K562 (cell line): ENCODE measurements around the gene ADK. TPM values are rescaled to one million over a fixed set of nuclear protein-coding genes. Genes with fewer than 3 reads are reported as not detected.

Experiments
- ATAC-seq: fragments of 200-7000 bp; cut with Tn5 transposase; 3 replicates; pipeline ENCODE4 v1.9.1; 2020; ENCODE audit warnings: moderate library complexity
- BruUV-seq: library from RNA; stranded (reverse); fragments of 400-500 nt; replicated peaks from 2 replicates; lab custom pipeline; 2021; lab: Mats Ljungman, UMichigan
- CTCF ChIA-PET: fragments of 300-600 bp; formaldehyde crosslinking; extraction: SDS; loops from one replicate; lab custom pipeline; 2021; ENCODE audit warnings: low intra/inter-chr PET ratio; lab: Yijun Ruan, JAX
- POLR2A ChIA-PET: fragments of 300-600, 350-650 bp; sonication (Branson Sonifier 250); formaldehyde crosslinking; extraction: SDS; loops from one replicate; lab custom pipeline; 2021; ENCODE audit warnings: antibody characterized with exemption, inconsistent platforms; lab: Yijun Ruan, JAX
- DNase-seq, 4 experiments: peaks; one replicate each; pipeline versions ENCODE4 v3.0.0 to v3.0.0-alpha.2; 2011 to 2018; ENCODE audit warnings: low spot score in 3 of 4, mixed read lengths in 3 of 4; ENCODE audit errors: extremely low read depth in 1 of 4
- FAIRE-seq: peaks from 2 replicates; lab custom pipeline; 2011; peaks lifted over from hg19 to GRCh38; lab: Jason Lieb, UNC
- H2AFZ ChIP-seq: 2 replicates; pipeline ENCODE4 v1.6.0; 2011; ENCODE audit warnings: low read depth, low read length, control low read depth, inconsistent platforms
- H3K27ac ChIP-seq: fragments of 200-600 bp; 3 replicates; pipeline ENCODE4 v1.8.0; 2011; ENCODE audit warnings: low read depth, mild to moderate bottlenecking, control low read depth, inconsistent platforms, low read length, moderate library complexity, mixed read lengths; ENCODE audit errors: extremely low read depth
- H3K27me3 ChIP-seq, 2 experiments: fragments of 300-600 bp in 1 of 2; 2 replicates in 1 of 2; 3 replicates in 1 of 2; pipeline versions ENCODE4 v1.6.0 to v1.8.0; 2011; ENCODE audit warnings: inconsistent platforms in 2 of 2, low read length in 2 of 2, mild to moderate bottlenecking in 1 of 2, mixed read lengths in 1 of 2, moderate library complexity in 1 of 2; ENCODE audit not compliant: control insufficient read depth in 2 of 2, insufficient read depth in 2 of 2
- H3K36me3 ChIP-seq: fragments of 300-600 bp; 3 replicates; pipeline ENCODE4 v1.8.0; 2011; ENCODE audit warnings: mild to moderate bottlenecking, low read length, inconsistent platforms; ENCODE audit not compliant: control insufficient read depth, insufficient read depth
- H3K4me1 ChIP-seq, 2 experiments: fragments of 200-600 bp in 1 of 2; replicated peaks in 1 of 2; 2 replicates in 1 of 2; 3 replicates in 1 of 2; pipeline versions ENCODE4 v1.5.1 to v1.8.0; 2011; ENCODE audit warnings: inconsistent platforms in 2 of 2, low read length in 2 of 2, mild to moderate bottlenecking in 1 of 2, mixed read lengths in 1 of 2, moderate library complexity in 1 of 2; ENCODE audit not compliant: control insufficient read depth in 2 of 2, insufficient read depth in 2 of 2
- H3K4me2 ChIP-seq: 2 replicates; pipeline ENCODE4 v1.6.1; 2011; ENCODE audit warnings: low read length, control low read depth, inconsistent platforms, mixed read lengths; ENCODE audit not compliant: insufficient read depth
- H3K4me3 ChIP-seq: fragments of 200-600 bp; sonication (generic), shearing (Covaris generic); 2 replicates; pipeline ENCODE4 v1.5.1; 2016; ENCODE audit warnings: control low read depth, inconsistent platforms
- H3K79me2 ChIP-seq: fragments of 200-600 bp; 3 replicates; pipeline ENCODE4 v1.8.0; 2011; ENCODE audit warnings: low read length, inconsistent platforms; ENCODE audit not compliant: control insufficient read depth, insufficient read depth
- H3K9ac ChIP-seq, 2 experiments: 2 replicates each; pipeline versions ENCODE4 v1.6.0 to v1.6.1; 2011; ENCODE audit warnings: low read depth in 2 of 2, low read length in 2 of 2, control low read depth in 1 of 2, inconsistent platforms in 1 of 2, mild to moderate bottlenecking in 1 of 2, mixed read lengths in 1 of 2; ENCODE audit not compliant: insufficient read depth in 1 of 2
- H3K9me1 ChIP-seq: one replicate; pipeline ENCODE4 v1.6.0; 2011; ENCODE audit warnings: inconsistent platforms, mild to moderate bottlenecking, low read length, moderate library complexity; ENCODE audit not compliant: control insufficient read depth, insufficient read depth
- H3K9me3 ChIP-seq: replicated peaks from 2 replicates; pipeline ENCODE4 v1.5.1; 2011; ENCODE audit warnings: low read depth, low read length, inconsistent platforms; ENCODE audit not compliant: control insufficient read depth, insufficient read depth
- H4K20me1 ChIP-seq: replicated peaks from 2 replicates; pipeline ENCODE4 v1.6.1; 2011; ENCODE audit warnings: low read length, inconsistent platforms, mixed read lengths; ENCODE audit not compliant: control insufficient read depth, insufficient read depth
- ARHGAP35 ChIP-seq: fragments of 450-650 bp; IDR thresholded peaks from 2 replicates; pipeline ENCODE4 v1.6.1; 2018; ENCODE audit not compliant: partially characterized antibody
- CEBPB ChIP-seq: fragments of 450-650 bp; IDR thresholded peaks from 2 replicates; pipeline ENCODE4 v1.6.1; 2016; ENCODE audit warnings: missing genetic modification characterization, missing compliant biosample characterization
- DPF2 ChIP-seq: fragments of 450-650 bp; IDR thresholded peaks from 2 replicates; pipeline ENCODE4 v1.6.1; 2016
- EZH2 ChIP-seq: IDR thresholded peaks from 2 replicates; pipeline ENCODE4 v1.6.1; 2012; ENCODE audit warnings: low read depth, mild to moderate bottlenecking, inconsistent platforms, low read length, borderline replicate concordance
- HOXB6 ChIP-seq: fragments of 250-450 bp; sonication (Bioruptor Pico); IDR thresholded peaks from 2 replicates; pipeline ENCODE4 v1.5.1; 2022; ENCODE audit warnings: mild to moderate bottlenecking, borderline replicate concordance
- KLF16 ChIP-seq: IDR thresholded peaks from 2 replicates; pipeline ENCODE4 v1.6.1; 2016; ENCODE audit warnings: antibody characterized with exemption
- MYBL2 ChIP-seq, 2 experiments: fragments of 450-650 bp in 1 of 2; sonication (generic) in 1 of 2; formaldehyde crosslinking in 1 of 2; IDR thresholded peaks; 2 replicates each; pipeline versions ENCODE4 v1.6.1 to v1.8.1; 2017 to 2022; ENCODE audit warnings: borderline replicate concordance in 1 of 2, inconsistent platforms in 1 of 2, low read depth in 1 of 2, mild to moderate bottlenecking in 1 of 2, missing genetic modification reagents in 1 of 2, moderate library complexity in 1 of 2
- RHOXF2B ChIP-seq: fragments of 250-450 bp; sonication (Bioruptor Pico); conservative IDR thresholded peaks from 2 replicates; pipeline ENCODE4 v1.5.1; 2021
- SMAD1 ChIP-seq: fragments of 150-350 bp; IDR thresholded peaks from 2 replicates; pipeline ENCODE4 v1.6.1; 2014; ENCODE audit warnings: low read length, low read depth; ENCODE audit not compliant: partially characterized antibody
- SMC3 ChIP-seq: conservative IDR thresholded peaks from 2 replicates; pipeline ENCODE4 v1.6.1; 2011; ENCODE audit warnings: low read depth, low read length, improper control_type of control experiment; ENCODE audit not compliant: insufficient read depth
- ZNF57 ChIP-seq: fragments of 450-650 bp; formaldehyde crosslinking; IDR thresholded peaks from 2 replicates; pipeline ENCODE4 v1.4.0; 2020; ENCODE audit warnings: mild to moderate bottlenecking, moderate library complexity
- ZNF583 ChIP-seq: fragments of 250-450 bp; sonication (Bioruptor Pico); IDR thresholded peaks from 2 replicates; pipeline ENCODE4 v1.4.0; 2020
- WGBS: fragments of 100-300 bp; shearing (Covaris generic); methylation state at CpG from one replicate; pipeline ENCODE4 v1.1.6; 2016; ENCODE audit warnings: low coverage, mixed read lengths; ENCODE audit not compliant: insufficient coverage; ENCODE audit errors: missing lambda C conversion rate; 5-methylcytosine and 5-hydroxymethylcytosine counted together
- in situ Hi-C: fragments of 300-500 bp; cut with MboI; formaldehyde crosslinking; loops from 4 replicates; pipeline ENCODE4 v1.15.0; 2018; ENCODE audit warnings: inconsistent platforms, mixed read lengths
- intact Hi-C: fragments of 100-400 bp; cut with micrococcal nuclease; formaldehyde crosslinking; loops from 2 replicates; pipeline ENCODE4 v1.14.2; 2022
- polyA plus RNA-seq, 8 experiments: library from polyadenylated mRNA; depleted of rRNA in 4 of 8; stranded (reverse) in 5 of 8; unstranded in 3 of 8; fragments of >200 nt; fragmentation: Nextera tagmentation in 2 of 8; fragmentation: Illumina TruSeq in 1 of 8; extraction: Ambion mirVana in 2 of 8; extraction: Trizol in 1 of 8; gene quantifications; 2 replicates each; pipeline versions ENCODE4 v1.2.1 to v1.2.3, GENCODE V29; 2011 to 2014; ENCODE audit warnings: inconsistent platforms in 1 of 8, missing spikeins in 1 of 8
- total RNA-seq, 7 experiments: library from RNA; depleted of rRNA in 6 of 7; stranded (reverse); fragments of >200 nt in 6 of 7; fragmentation: Illumina TruSeq in 2 of 7; extraction: Trizol in 2 of 7; gene quantifications; 2 replicates each; pipeline versions ENCODE4 v1.2.1 to v1.2.3, GENCODE V29; 2011 to 2021; ENCODE audit warnings: low replicate concordance in 1 of 7

Gene ADK
- total and polyA plus RNA-seq, 9 of the 15 experiments (the other 6 are each of a cell fraction or from before 2014, with no cell fraction given): 54.2 to 97.8 (median 73.6) TPM

GRCh38 chr10:74290708-74291107 lies 139.7 kb downstream of the ADK start:
- CTCF ChIA-PET: no interaction called here
- no peak overlapping the region for H3K4me2 ChIP-seq
- H2AFZ ChIP-seq: no peak overlapping the region
- FAIRE-seq (no peak), DNase-seq (no peak), ATAC-seq (no peak)
- H3K4me1 ChIP-seq: peaks cover 3 to 7% of the 10 kb centered on the region in 2 experiments; a peak in 2 of 5 replicates
- no TSS peak for BruUV-seq
- intact Hi-C loops (no loop called here), in situ Hi-C loops (no loop called here)
- H3K36me3 ChIP-seq: no peaks in the 10 kb centered on the region
- no peaks in the 10 kb centered on the region for H3K79me2 ChIP-seq
- WGBS: 96% methylated on average over 1 of the region's 1 CpG
- H3K9me3 ChIP-seq: no peaks in the 10 kb centered on the region
- H3K9ac ChIP-seq: no peak overlapping the region
- POLR2A ChIA-PET: interaction anchor here (1.2 kb wide), 1 partner anchor 15 kb away, joined by 4 read pairs; no protein-coding TSS in a partner anchor
- H4K20me1 ChIP-seq: no peaks in the 10 kb centered on the region
- H3K27ac ChIP-seq: no peak overlapping the region
- no peaks in the 10 kb centered on the region for H3K27me3 ChIP-seq
- H3K9me1 ChIP-seq: no peaks in the 10 kb centered on the region
- H3K4me3 ChIP-seq: no peak overlapping the region
- TF ChIP-seq ZNF57 (CRISPR knock-in tag) (no peak), KLF16 (no peak), MYBL2 (IDR thresholded peaks at IDR 0.05; ENCODE audit: low read depth) (no peak), MYBL2 (CRISPR knock-in tag; IDR thresholded peaks at IDR 0.05; ENCODE audit: borderline replicate concordance) (no peak), CEBPB (tag) (no peak), HOXB6 (CRISPR knock-in tag) (no peak), RHOXF2B (CRISPR knock-in tag) (no peak), ARHGAP35 (no peak), SMC3 (no peak), SMAD1 (no peak), EZH2 (no peak), DPF2 (no peak), ZNF583 (CRISPR knock-in tag) (no peak)
